Heart right ventricle (tissue), 16 donors: ENCODE data around the gene LRRN1. TPM values are rescaled to one million over a fixed set of nuclear protein-coding genes. Genes with fewer than 3 reads are reported as not detected.

Source experiments
- ATAC-seq, 8 donors: fragments of 200-7000 bp; cut with Tn5 transposase; one replicate each; pipeline ENCODE4 v1.9.1; 2020; ENCODE audit warnings: mild to moderate bottlenecking in 8 of 8, moderate library complexity in 8 of 8, moderate number of reproducible peaks in 1 of 8
- DNase-seq, 2 donors: peaks; one replicate each; pipeline ENCODE4 v3.0.0-alpha.2; 2020
- H3K27ac ChIP-seq, 10 donors: fragments of 200-600 bp; sonication (generic) in 2 of 10; one replicate each; pipeline versions ENCODE4 v1.5.0 to v1.8.0; 2020 to 2022; ENCODE audit warnings: mild to moderate bottlenecking in 3 of 10
- H3K27me3 ChIP-seq, 7 donors: fragments of 200-600 bp; one replicate each; pipeline ENCODE4 v1.8.0; 2021 to 2022; ENCODE audit warnings: mild to moderate bottlenecking in 2 of 7
- H3K36me3 ChIP-seq, 9 donors: fragments of 200-600 bp; sonication (generic) in 1 of 9; one replicate each; pipeline versions ENCODE4 v1.5.0 to v1.8.0; 2020 to 2022; ENCODE audit warnings: mild to moderate bottlenecking in 2 of 9
- H3K4me1 ChIP-seq, 9 donors: fragments of 200-600 bp; sonication (generic) in 1 of 9; one replicate each; pipeline versions ENCODE4 v1.5.0 to v1.8.0; 2020 to 2022; ENCODE audit warnings: mild to moderate bottlenecking in 4 of 9
- H3K4me3 ChIP-seq, 10 donors: fragments of 200-600 bp; sonication (generic) in 2 of 10; one replicate each; pipeline versions ENCODE4 v1.5.0 to v1.8.0; 2020 to 2022; ENCODE audit warnings: mild to moderate bottlenecking in 7 of 10, moderate library complexity in 2 of 10
- H3K9me3 ChIP-seq, 11 donors: fragments of 200-600 bp in 10 of 11; sonication (generic) in 2 of 11; one replicate each; pipeline versions ENCODE4 v1.5.0 to v1.8.0; 2013 to 2022; ENCODE audit warnings: mild to moderate bottlenecking in 2 of 11, control low read depth in 1 of 11, moderate library complexity in 1 of 11
- CTCF ChIP-seq, 9 donors: fragments of 200-600 bp; sonication (generic) in 2 of 9; IDR thresholded peaks; one replicate each; pipeline versions ENCODE4 v1.5.0 to v1.8.0; 2021 to 2022; ENCODE audit warnings: antibody characterized with exemption in 9 of 9, mild to moderate bottlenecking in 5 of 9, moderate library complexity in 1 of 9
- WGBS, 2 donors: extraction: QIAGEN DNeasy Blood & Tissue Kit; methylation state at CpG; one replicate each; pipeline ENCODE4 v1.1.7; 2013; ENCODE audit warnings: inconsistent platforms in 1 of 2; 5-methylcytosine and 5-hydroxymethylcytosine counted together
- intact Hi-C, 10 donors: fragments of 100-400 bp; cut with DNase I; formaldehyde crosslinking; loops; one replicate each; pipeline versions ENCODE4 v1.11.1 to v1.14.2; 2022
- polyA plus RNA-seq, 2 donors: library from polyadenylated mRNA; stranded (reverse); fragments of 200-250 nt; gene quantifications; one replicate each; pipeline ENCODE4 v1.2.3, GENCODE V29; 2013
- total RNA-seq, 10 donors: library from RNA; stranded (reverse); fragmentation: NEBNext Ultra II Directional in 3 of 10; extraction: Animal tissue kit (Norgen Biotek cat#: 25700) in 3 of 10; gene quantifications; one replicate each; pipeline versions ENCODE4 v1.2.1 to v1.2.4, GENCODE V29; 2021 to 2023
- donor health status: Arrhythmogenic right ventricular cardiomyopathy.
- donor health status: ischemic (EF 13 %, LVEDD 7.1; RV severe dilation, severe dysfunction).
- donor health status: healthy with polysubstance abuse.
- donor health status: DM: no; HTN: yes; CAD: no.
- donor health status: DM: no; HTN: no; CAD: no.
- donor health status: ischemic (EF 25% LVEDD 6.9; RV normal size, moderate dysfunction).
- donor health status: ischemic (EF 25% LVEDD 5.7; RV mildly dilated, moderate dysfunction).
- donor health status: healthy.
- donor health status: DM: yes; HTN: yes; CAD: no.
- donor health status: Ischemic cardiomyopathy.
- donor health status: ischemic (EF 35%, LVEDD 5.7; RV mildly dilated, moderate dysfunction).
- donor health status: nonischemic (EF 11% LVEDD 7.7; RV severe dilation, severe dysfunction).
- donor health status: DM: yes; HTN: yes; CAD: no.
- donor health status: PGD.
- donor health status: ischemic (EF 29% LVEDD 5.4; RV normal size, mild dysfunction).
- donor health status: nonischemic (EF 23%, LVEDD 6.1; RV moderate dilation, normal function).

Gene LRRN1
- total and polyA plus RNA-seq, 12 donors: 0.07 to 0.26 (median 0.11) TPM; not detected in 5

GRCh38 chr3:3842356-3842755 is 43.1 kb downstream of the LRRN1 start:
- WGBS, 2 donors: 81 to 84% methylated on average over 2 of the region's 2 CpGs
- no peak for TF ChIP-seq CTCF (IDR thresholded peaks at IDR 0.05)
- no peaks in the 10 kb centered on the region for H3K36me3 ChIP-seq
- no peak for DNase-seq
- intact Hi-C loops: no loop called here
- no peak for ATAC-seq
- H3K9me3 ChIP-seq: peaks cover 0 to 37% (median 0%) of the 10 kb centered on the region in 11 donors
- H3K27me3 ChIP-seq: no peaks in the 10 kb centered on the region
- no peaks in the 10 kb centered on the region for H3K4me1 ChIP-seq
- H3K27ac ChIP-seq: no peak overlapping the region
- H3K4me3 ChIP-seq: no peak overlapping the region

- Histone ChIP-seq H3K36me3 (no peaks in the 10 kb centered on the region), H3K27me3 (no peaks in the 10 kb centered on the region), H3K27ac (no peak overlapping the region), H3K9me3 (no peaks in the 10 kb centered on the region), H3K4me1 (no peaks in the 10 kb centered on the region), H3K4me3 (no peak overlapping the region)
- WGBS, 2 donors: 76 to 82% methylated on average over 8 of the region's 8 CpGs
- TF ChIP-seq CTCF (IDR thresholded peaks at IDR 0.05): no peak
- no peak for DNase-seq
- no peak for ATAC-seq
- intact Hi-C loops: no loop called here
These were observed 49.0 kb downstream of the LRRN1 start for GRCh38 chr3:3847994-3848922.

- Histone ChIP-seq H3K4me3 (no peak overlapping the region), H3K9me3 (no peaks in the 10 kb centered on the region), H3K4me1 (no peaks in the 10 kb centered on the region), H3K27me3 (no peaks in the 10 kb centered on the region), H3K36me3 (no peaks in the 10 kb centered on the region), H3K27ac (no peak overlapping the region)
- no peak for ATAC-seq
- no peak for TF ChIP-seq CTCF (IDR thresholded peaks at IDR 0.05)
- intact Hi-C loops: no loop called here
- WGBS, 2 donors: 81 to 87% methylated on average over 8 of the region's 8 CpGs
- no peak for DNase-seq
These were observed 49.7 kb downstream of the LRRN1 start for GRCh38 chr3:3848923-3849275.

GRCh38 chr3:3851621-3852323 is 52.5 kb downstream of the LRRN1 start:
- DNase-seq: no peak
- no peaks in the 10 kb centered on the region for H3K9me3 ChIP-seq
- 92 to 93% methylated on average over 4 of the region's 4 CpGs for WGBS, 2 donors
- H3K27me3 ChIP-seq: no peaks in the 10 kb centered on the region
- H3K36me3 ChIP-seq: no peaks in the 10 kb centered on the region
- TF ChIP-seq CTCF (IDR thresholded peaks at IDR 0.05): no peak
- no peaks in the 10 kb centered on the region for H3K4me1 ChIP-seq
- ATAC-seq: no peak
- intact Hi-C loops: no loop called here
- no peak overlapping the region for H3K27ac ChIP-seq
- H3K4me3 ChIP-seq: no peak overlapping the region
